ENCODE measurements around the gene TMEM163.

Gene TMEM163

GRCh38 chr2:134718817-134719814, at the start of gene TMEM163:
Gene TMEM163, minus strand, starts transcription at chr2:134719000.
- peak in 2 of 56 donors; percentile 24 to 47 for DNase-seq

- DNase-seq, result no peak
Observed at GRCh38 chr2:134766583-134766982, 47.8 kb upstream of the TMEM163 start.

GRCh38 chr2:134765987-134766386, 47.2 kb upstream of the TMEM163 start:
- no peak for DNase-seq

GRCh38 chr2:134764164-134764563, 45.4 kb upstream of the TMEM163 start:
- DNase-seq, result no peak

GRCh38 chr2:134763164-134763710, 44.4 kb upstream of the TMEM163 start:
- DNase-seq, result no peak

- DNase-seq, result no peak
Observed at GRCh38 chr2:134762508-134762907, 43.7 kb upstream of the TMEM163 start.

- DNase-seq, result no peak
Observed at GRCh38 chr2:134760385-134760784, 41.6 kb upstream of the TMEM163 start.

GRCh38 chr2:134758633-134759032, 39.8 kb upstream of the TMEM163 start:
- no peak for DNase-seq

GRCh38 chr2:134751981-134752380, 33.2 kb upstream of the TMEM163 start:
- DNase-seq, result peak in 1 of 56 donors; percentile 8

GRCh38 chr2:134745546-134745945, 26.7 kb upstream of the TMEM163 start:
- DNase-seq, result no peak

GRCh38 chr2:134745023-134745422, 26.2 kb upstream of the TMEM163 start:
- no peak for DNase-seq

- peak in 1 of 56 donors; percentile 4 for DNase-seq
Observed at GRCh38 chr2:134739879-134740301, 21.1 kb upstream of the TMEM163 start.

GRCh38 chr2:134739236-134739878, 20.6 kb upstream of the TMEM163 start:
- no peak for DNase-seq

GRCh38 chr2:134738141-134738870, 19.5 kb upstream of the TMEM163 start:
- DNase-seq, result no peak

- DNase-seq, result no peak
Observed at GRCh38 chr2:134737671-134738070, 18.9 kb upstream of the TMEM163 start.

GRCh38 chr2:134736167-134736880, 17.5 kb upstream of the TMEM163 start:
- no peak for DNase-seq

GRCh38 chr2:134728163-134728562, 9.4 kb upstream of the TMEM163 start:
- no peak for DNase-seq

- DNase-seq, result no peak
Observed at GRCh38 chr2:134727385-134727784, 8.6 kb upstream of the TMEM163 start.

GRCh38 chr2:134726645-134727044, 7.8 kb upstream of the TMEM163 start:
- DNase-seq, result no peak

GRCh38 chr2:134725876-134726275, 7.1 kb upstream of the TMEM163 start:
- no peak for DNase-seq

- DNase-seq, result no peak
Observed at GRCh38 chr2:134724341-134724740, 5.5 kb upstream of the TMEM163 start.

Measured in nucleus accumbens (tissue), 56 donors.